ENCODE data around the gene IGSF22.
A peak's percentile ranks its signal among the peaks of the same experiment; 100 is the strongest.

Gene IGSF22

GRCh38 chr11:18721561-18722292, 4.3 kb downstream of the IGSF22 start:
- peak; percentile 52 for DNase-seq (ENCODE audit: extremely low read depth, insufficient read length)

GRCh38 chr11:18720808-18721560, 5.0 kb downstream of the IGSF22 start:
- peak overlapping the region; percentile 61 for H3K4me3 ChIP-seq (replicated peaks; ENCODE audit: low read depth, low read length)
- no peak for TF ChIP-seq CTCF (IDR thresholded peaks at IDR 0.05; ENCODE audit: insufficient read depth, low read length, poor library complexity, severe bottlenecking)
- H3K27me3 ChIP-seq (replicated peaks; ENCODE audit: control insufficient read depth, insufficient read depth, low read length): no peaks in the 10 kb centered on the region; the same call in 1 of the 2 replicates
- no peaks in the 10 kb centered on the region for H3K36me3 ChIP-seq (ENCODE audit: control insufficient read depth, insufficient read depth, low read length)
- peak; percentile 62 for DNase-seq (ENCODE audit: extremely low read depth, insufficient read length)

More at GRCh38 chr11:18721561-18722292, 4.3 kb downstream of the IGSF22 start:
- Histone ChIP-seq H3K36me3 (ENCODE audit: control insufficient read depth, insufficient read depth, low read length) (no peaks in the 10 kb centered on the region), H3K27me3 (replicated peaks; ENCODE audit: control insufficient read depth, insufficient read depth, low read length) (no peaks in the 10 kb centered on the region; the same call in 1 of the 2 replicates), H3K4me3 (replicated peaks; ENCODE audit: low read depth, low read length) (peak overlapping the region; percentile 61)
- TF ChIP-seq CTCF (IDR thresholded peaks at IDR 0.05; ENCODE audit: insufficient read depth, low read length, poor library complexity, severe bottlenecking): peak; percentile 93

GRCh38 chr11:18720091-18720807, 5.7 kb downstream of the IGSF22 start:
- H3K36me3 ChIP-seq (ENCODE audit: control insufficient read depth, insufficient read depth, low read length): no peaks in the 10 kb centered on the region
- no peak overlapping the region for H3K4me3 ChIP-seq (replicated peaks; ENCODE audit: low read depth, low read length)
- no peak for DNase-seq (ENCODE audit: extremely low read depth, insufficient read length)
- H3K27me3 ChIP-seq (replicated peaks; ENCODE audit: control insufficient read depth, insufficient read depth, low read length): no peaks in the 10 kb centered on the region; the same call in none of the 2 replicates
- TF ChIP-seq CTCF (IDR thresholded peaks at IDR 0.05; ENCODE audit: insufficient read depth, low read length, poor library complexity, severe bottlenecking): no peak

- DNase-seq (ENCODE audit: extremely low read depth, insufficient read length): no peak
- no peaks in the 10 kb centered on the region for H3K36me3 ChIP-seq (ENCODE audit: control insufficient read depth, insufficient read depth, low read length)
- no peak overlapping the region for H3K4me3 ChIP-seq (replicated peaks; ENCODE audit: low read depth, low read length)
- TF ChIP-seq CTCF (IDR thresholded peaks at IDR 0.05; ENCODE audit: insufficient read depth, low read length, poor library complexity, severe bottlenecking): no peak
- H3K27me3 ChIP-seq (replicated peaks; ENCODE audit: control insufficient read depth, insufficient read depth, low read length): no peaks in the 10 kb centered on the region; the same call in 1 of the 2 replicates
These were observed 10.5 kb downstream of the IGSF22 start for GRCh38 chr11:18715476-18715875.

GRCh38 chr11:18714443-18714780, 11.6 kb downstream of the IGSF22 start:
- TF ChIP-seq CTCF (IDR thresholded peaks at IDR 0.05; ENCODE audit: insufficient read depth, low read length, poor library complexity, severe bottlenecking): no peak
- Histone ChIP-seq H3K27me3 (replicated peaks; ENCODE audit: control insufficient read depth, insufficient read depth, low read length) (no peaks in the 10 kb centered on the region; the same call in 1 of the 2 replicates), H3K4me3 (replicated peaks; ENCODE audit: low read depth, low read length) (no peak overlapping the region)

More at GRCh38 chr11:18714443-18714780, 11.6 kb downstream of the IGSF22 start:
- no peak for DNase-seq (ENCODE audit: extremely low read depth, insufficient read length)
- no peaks in the 10 kb centered on the region for H3K36me3 ChIP-seq (ENCODE audit: control insufficient read depth, insufficient read depth, low read length)

All from GM06990 (cell line).